CD4-positive, alpha-beta T cell treated with Interleukin-17A for 4 hours (primary cell): ENCODE data around the gene C20orf144.
"Not testable (repeated sequence)": the region's sequence is repeated elsewhere in the genome, so short reads cannot be mapped to it uniquely, and the experiment has no call there.

ENCODE experiments used
- DNase-seq: peaks from one replicate; pipeline ENCODE4 v3.0.0-alpha.2; 2020; ENCODE audit warnings: mixed read lengths

Gene C20orf144

GRCh38 chr20:33662172-33662571, at the start of gene C20orf144:
Gene C20orf144, plus strand, starts transcription at chr20:33662327. Its CDS starts 19 bp downstream, at chr20:33662346.
- DNase-seq: no peak

- no peak for DNase-seq
Observed at GRCh38 chr20:33621717-33622400, 40.3 kb upstream of the C20orf144 start.

- DNase-seq: no peak
Observed at GRCh38 chr20:33622705-33623365, 39.3 kb upstream of the C20orf144 start.

GRCh38 chr20:33624399-33624798, 37.7 kb upstream of the C20orf144 start:
- DNase-seq: no peak

- no peak for DNase-seq
Observed at GRCh38 chr20:33626190-33626589, 35.9 kb upstream of the C20orf144 start.

GRCh38 chr20:33627577-33628216, 34.4 kb upstream of the C20orf144 start:
- DNase-seq: no peak

GRCh38 chr20:33629533-33629932, 32.6 kb upstream of the C20orf144 start:
- no peak for DNase-seq

- no peak for DNase-seq
Observed at GRCh38 chr20:33629979-33630378, 32.1 kb upstream of the C20orf144 start.

GRCh38 chr20:33630507-33630906, 31.6 kb upstream of the C20orf144 start:
- no peak for DNase-seq

GRCh38 chr20:33631910-33632309, 30.2 kb upstream of the C20orf144 start:
- DNase-seq: not testable (repeated sequence)

GRCh38 chr20:33635341-33635740, 26.8 kb upstream of the C20orf144 start:
- DNase-seq: no peak

GRCh38 chr20:33636776-33637175, 25.4 kb upstream of the C20orf144 start:
- DNase-seq: no peak

GRCh38 chr20:33640287-33640686, 21.8 kb upstream of the C20orf144 start:
- no peak for DNase-seq

- no peak for DNase-seq
Observed at GRCh38 chr20:33644313-33645071, 17.6 kb upstream of the C20orf144 start.

GRCh38 chr20:33645072-33645358, 17.1 kb upstream of the C20orf144 start:
- DNase-seq: no peak

- DNase-seq: no peak
Observed at GRCh38 chr20:33645396-33645795, 16.7 kb upstream of the C20orf144 start.

GRCh38 chr20:33646191-33646590, 15.9 kb upstream of the C20orf144 start:
- no peak for DNase-seq

GRCh38 chr20:33646959-33647602, 15.0 kb upstream of the C20orf144 start:
- not testable (repeated sequence) for DNase-seq

GRCh38 chr20:33647603-33648395, 14.3 kb upstream of the C20orf144 start:
- no peak for DNase-seq

- no peak for DNase-seq
Observed at GRCh38 chr20:33648396-33649004, 13.6 kb upstream of the C20orf144 start.

GRCh38 chr20:33649201-33649681, 12.9 kb upstream of the C20orf144 start:
- no peak for DNase-seq
